Spinal cord (tissue), 10 donors: ENCODE data around the gene COA8. TPM values are rescaled to one million over a fixed set of nuclear protein-coding genes. Genes with fewer than 3 reads are reported as not detected.
A peak's percentile ranks its signal among the peaks of the same experiment; 100 is the strongest.

Experiments
- DNase-seq, 6 donors: peaks; one replicate each; pipeline versions ENCODE4 v3.0.0 to v3.0.0-alpha.2; 2013 to 2015; ENCODE audit warnings: low spot score in 6 of 6, low read depth in 4 of 6
- H3K27ac ChIP-seq: one replicate; pipeline ENCODE4 v1.5.1; 2013; ENCODE audit warnings: low read depth, low read length, control low read depth
- H3K27me3 ChIP-seq: one replicate; pipeline ENCODE4 v1.6.1; 2013; ENCODE audit warnings: low read length; ENCODE audit not compliant: control insufficient read depth, insufficient read depth
- H3K36me3 ChIP-seq: one replicate; pipeline ENCODE4 v1.6.1; 2013; ENCODE audit warnings: low read length; ENCODE audit not compliant: control insufficient read depth, insufficient read depth
- H3K4me1 ChIP-seq: one replicate; pipeline ENCODE4 v1.6.1; 2013; ENCODE audit warnings: low read length; ENCODE audit not compliant: control insufficient read depth, insufficient read depth
- H3K4me3 ChIP-seq: one replicate; pipeline ENCODE4 v1.5.1; 2013; ENCODE audit warnings: low read depth, low read length, control low read depth
- H3K9me3 ChIP-seq: one replicate; pipeline ENCODE4 v1.6.1; 2013; ENCODE audit warnings: low read length; ENCODE audit not compliant: control insufficient read depth, insufficient read depth
- WGBS: methylation state at CpG from one replicate; pipeline ENCODE4 v1.1.5; 2013; ENCODE audit warnings: missing lambda C conversion rate; ENCODE audit not compliant: insufficient coverage; 5-methylcytosine and 5-hydroxymethylcytosine counted together
- polyA plus RNA-seq, 2 donors: library from polyadenylated mRNA; unstranded; fragments of 120-200 nt; gene quantifications; one replicate each; pipeline ENCODE4 v1.2.1, GENCODE V29; 2013; ENCODE audit not compliant: insufficient read length in 2 of 2
- total RNA-seq, 2 donors: library from RNA; depleted of rRNA in 1 of 2; stranded (reverse); fragments of 120-200 nt in 1 of 2; fragments of >200 nt in 1 of 2; gene quantifications; one replicate each; pipeline versions ENCODE4 v1.2.3 to v1.2.4, GENCODE V29; 2013 to 2014
- donor health status: healthy.

Gene COA8
- total and polyA plus RNA-seq, 4 donors: 33.5 to 57.6 (median 46.3) TPM

DNA sequence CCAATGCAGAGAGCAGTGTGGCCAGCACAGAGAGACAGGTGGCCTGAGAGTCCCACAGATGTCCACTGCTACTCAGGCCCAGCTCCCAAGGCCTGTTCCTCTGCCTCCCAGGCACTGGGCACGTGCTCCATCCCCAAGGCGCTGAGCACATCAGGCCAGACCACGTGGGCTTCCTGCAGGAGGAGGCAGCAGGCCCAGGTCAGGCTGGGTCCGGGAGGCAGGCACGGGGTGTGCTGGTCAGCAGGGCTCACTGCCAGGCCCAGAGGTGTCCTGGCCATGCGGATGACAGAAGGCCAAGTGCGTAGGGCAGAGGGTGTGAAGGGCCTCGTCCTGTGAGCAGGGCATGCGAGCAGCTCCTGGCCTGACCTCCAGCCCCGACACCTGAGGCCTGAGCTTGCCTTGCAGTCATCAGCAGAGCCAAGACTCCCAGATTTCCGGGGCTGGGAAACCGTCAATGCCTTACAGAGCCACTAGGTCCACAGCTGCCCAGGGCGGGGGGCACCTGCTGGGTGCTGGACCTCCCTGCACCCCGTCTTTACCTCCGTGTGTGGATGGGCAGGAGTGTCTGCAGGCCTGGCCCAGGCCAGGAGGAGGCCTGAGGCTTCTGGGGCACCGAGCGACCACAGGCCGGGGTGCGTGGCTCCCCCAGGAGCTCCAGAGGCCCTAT lies 18.9 kb upstream of the COA8 start:
- WGBS: 37% methylated on average over 19 of the region's 19 CpGs

DNA sequence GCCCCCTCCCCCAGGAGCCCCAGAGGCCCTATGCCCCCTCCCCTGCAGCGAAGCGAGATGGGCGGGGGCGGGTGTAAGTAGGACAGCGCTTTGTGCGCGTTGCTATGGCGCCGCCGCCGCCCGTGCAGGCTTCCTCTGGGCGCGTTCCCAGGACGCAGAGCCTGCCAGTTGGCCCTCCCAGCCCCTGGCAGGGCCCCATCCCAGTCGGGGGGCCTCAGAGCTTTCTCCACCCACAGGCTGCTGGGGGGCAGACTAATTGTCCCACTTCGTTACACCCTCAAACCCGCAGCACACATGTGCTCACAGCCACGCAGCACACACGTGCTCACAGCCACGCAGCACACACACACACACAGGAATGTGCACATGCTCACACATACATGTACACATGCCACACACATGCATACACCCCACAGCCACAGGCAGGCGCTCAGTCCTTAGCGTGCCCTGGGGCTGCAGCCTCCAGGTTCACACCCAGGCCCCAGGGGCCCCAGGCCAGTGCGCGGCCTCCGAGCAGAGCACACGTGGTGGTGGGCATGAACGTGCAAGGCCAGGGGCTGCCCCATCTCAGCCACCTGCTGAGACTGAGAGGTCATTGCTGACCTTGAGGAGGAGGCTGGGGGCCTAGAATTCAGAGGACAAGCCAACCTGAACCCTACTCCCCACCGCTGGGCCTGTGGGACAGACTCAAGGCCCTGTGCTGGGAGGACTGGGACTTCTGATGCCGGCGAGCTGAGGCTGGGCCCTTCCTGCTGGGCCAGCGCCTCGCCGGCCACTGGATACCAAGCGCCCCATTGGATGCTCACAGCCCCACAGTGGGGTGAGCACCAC lies 18.2 kb upstream of the COA8 start:
- Histone ChIP-seq H3K4me3 (no peak overlapping the region), H3K36me3 (peaks cover 28% of the 10 kb centered on the region), H3K27me3 (no peaks in the 10 kb centered on the region), H3K4me1 (peaks cover 91% of the 10 kb centered on the region), H3K9me3 (no peaks in the 10 kb centered on the region), H3K27ac (peak overlapping the region; percentile 90)
- 30% methylated on average over 31 of the region's 35 CpGs for WGBS
- peak in 2 of 6 donors; percentile 91 to 96 for DNase-seq

More for the DNA sequence above, 18.9 kb upstream of the COA8 start:
- H3K27me3 ChIP-seq: no peaks in the 10 kb centered on the region
- H3K36me3 ChIP-seq: peaks cover 24% of the 10 kb centered on the region
- peaks cover 91% of the 10 kb centered on the region for H3K4me1 ChIP-seq
- no peak for DNase-seq
- H3K9me3 ChIP-seq: no peaks in the 10 kb centered on the region
- no peak overlapping the region for H3K4me3 ChIP-seq
- H3K27ac ChIP-seq: peak overlapping the region; percentile 90

DNA sequence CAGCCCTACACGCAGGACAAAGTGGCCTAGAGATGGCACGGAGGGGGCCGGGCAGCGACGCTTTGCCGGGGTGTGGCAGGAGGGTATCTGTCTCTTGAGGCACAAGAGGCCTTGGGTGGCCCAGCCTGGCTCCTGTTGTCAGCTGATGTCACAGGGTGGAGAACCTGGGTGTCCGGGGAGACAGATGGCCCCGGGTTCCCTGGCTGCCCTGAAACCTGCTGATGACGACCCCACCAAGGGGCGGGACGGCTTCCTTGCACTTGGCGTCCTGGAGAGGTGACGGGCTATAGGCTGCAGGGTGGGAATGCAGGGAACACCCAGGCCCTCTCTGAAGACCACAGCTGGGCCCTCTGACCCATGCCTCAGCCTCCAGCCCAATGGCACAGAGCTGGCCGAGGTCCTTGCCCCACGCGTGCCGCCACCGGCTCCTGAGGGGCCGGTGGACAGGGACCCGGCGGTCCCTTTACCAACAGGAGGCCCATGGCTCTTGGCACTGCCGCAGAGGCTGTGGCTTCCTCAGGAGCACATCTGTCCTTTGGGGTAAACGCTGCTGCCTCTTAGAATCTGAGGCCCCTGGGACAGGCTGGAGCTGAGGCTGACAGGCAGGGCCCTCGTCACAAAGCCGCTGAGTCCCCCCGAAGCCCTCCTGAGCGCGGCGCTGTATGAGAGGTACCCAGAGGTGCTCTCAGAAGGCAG lies 17.4 kb upstream of the COA8 start:
- H3K4me3 ChIP-seq: no peak overlapping the region
- peak overlapping the region; percentile 90 for H3K27ac ChIP-seq
- WGBS: 80% methylated on average over 29 of the region's 29 CpGs
- peaks cover 28% of the 10 kb centered on the region for H3K36me3 ChIP-seq
- peaks cover 93% of the 10 kb centered on the region for H3K4me1 ChIP-seq
- no peaks in the 10 kb centered on the region for H3K27me3 ChIP-seq
- DNase-seq: no peak
- H3K9me3 ChIP-seq: no peaks in the 10 kb centered on the region

DNA sequence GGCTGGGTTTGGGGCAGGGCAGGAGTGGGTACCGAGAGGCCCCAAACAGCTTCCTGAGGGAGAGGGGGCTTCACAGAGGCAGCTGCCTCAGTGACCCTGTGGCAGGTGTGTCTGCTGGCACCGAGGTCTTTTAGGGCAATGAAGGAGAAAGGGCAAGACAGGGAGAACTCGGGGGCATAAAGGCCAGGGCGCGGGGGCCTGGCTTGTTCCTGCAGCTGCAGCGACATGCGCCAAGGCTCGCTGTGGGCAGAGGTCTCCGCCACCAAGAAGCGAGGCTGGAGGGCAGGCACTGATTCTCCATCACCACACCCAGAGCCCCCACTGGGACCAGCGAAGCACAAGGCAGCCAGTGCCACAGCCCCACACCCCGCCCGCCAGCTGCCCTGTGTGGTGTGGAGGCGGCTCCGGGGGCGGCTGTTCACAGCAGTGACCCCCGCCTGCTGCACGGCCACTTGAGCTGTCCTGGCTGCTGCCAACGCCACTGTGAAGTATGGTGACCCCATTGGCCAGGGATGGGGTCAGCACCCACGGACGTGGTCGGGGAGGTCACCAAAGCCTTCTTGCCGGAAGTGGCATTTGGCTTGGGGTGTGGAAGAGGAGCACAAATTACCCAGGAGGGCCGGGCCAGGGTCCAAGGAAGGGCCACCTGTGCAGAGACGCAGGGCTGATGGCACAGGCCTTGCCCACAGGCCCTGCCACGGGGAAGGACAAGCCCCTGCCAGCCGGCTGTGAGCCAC lies 16.7 kb upstream of the COA8 start:
- peaks cover 93% of the 10 kb centered on the region for H3K4me1 ChIP-seq
- no peak overlapping the region for H3K4me3 ChIP-seq
- peaks cover 33% of the 10 kb centered on the region for H3K36me3 ChIP-seq
- H3K27ac ChIP-seq: no peak overlapping the region
- DNase-seq: no peak
- no peaks in the 10 kb centered on the region for H3K27me3 ChIP-seq
- 61% methylated on average over 27 of the region's 27 CpGs for WGBS
- no peaks in the 10 kb centered on the region for H3K9me3 ChIP-seq

DNA sequence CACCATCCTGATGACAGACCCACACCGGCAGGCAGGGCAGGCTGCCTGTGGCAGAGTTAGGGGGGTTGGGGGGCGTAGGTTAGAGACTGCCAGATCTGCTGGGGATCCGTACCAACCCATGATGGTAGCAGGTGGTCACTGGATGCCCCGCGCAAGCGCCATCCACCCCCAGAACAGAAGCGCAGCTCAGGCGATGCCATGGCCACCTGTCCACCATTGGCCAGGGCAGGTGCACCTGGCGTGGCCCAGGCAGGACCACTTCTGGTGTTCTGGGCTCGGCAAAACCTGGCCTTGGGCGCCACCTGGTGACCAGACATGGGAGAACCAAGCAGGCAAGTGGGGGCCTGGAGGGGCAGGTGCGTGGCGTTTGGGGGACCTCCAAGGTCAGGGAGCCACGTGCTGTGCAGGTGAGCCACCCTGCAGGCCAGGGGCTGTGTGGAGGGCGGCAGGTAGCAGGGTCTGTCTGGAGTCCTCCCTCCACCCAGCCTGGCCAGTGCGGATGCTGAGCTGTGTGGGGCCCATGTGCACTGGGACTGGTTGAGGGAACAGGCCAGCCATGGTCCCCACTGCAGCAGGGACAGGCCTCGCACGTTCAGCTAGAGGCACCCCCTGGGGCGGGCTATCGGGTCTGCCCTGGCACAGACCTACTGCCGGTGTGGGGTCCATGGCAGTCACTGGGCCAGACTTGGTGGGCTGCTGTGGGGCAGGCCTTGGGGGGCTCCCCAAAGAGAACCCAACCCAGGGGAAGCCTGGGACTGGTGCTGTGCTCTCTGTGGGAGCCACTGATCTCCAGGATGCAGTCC lies 15.9 kb upstream of the COA8 start:
- WGBS: 19% methylated on average over 21 of the region's 21 CpGs
- Histone ChIP-seq H3K9me3 (no peaks in the 10 kb centered on the region), H3K4me1 (peaks cover 93% of the 10 kb centered on the region), H3K27me3 (no peaks in the 10 kb centered on the region), H3K27ac (no peak overlapping the region), H3K36me3 (peaks cover 34% of the 10 kb centered on the region), H3K4me3 (no peak overlapping the region)
- DNase-seq: peak in 2 of 6 donors; percentile 85 to 87

DNA sequence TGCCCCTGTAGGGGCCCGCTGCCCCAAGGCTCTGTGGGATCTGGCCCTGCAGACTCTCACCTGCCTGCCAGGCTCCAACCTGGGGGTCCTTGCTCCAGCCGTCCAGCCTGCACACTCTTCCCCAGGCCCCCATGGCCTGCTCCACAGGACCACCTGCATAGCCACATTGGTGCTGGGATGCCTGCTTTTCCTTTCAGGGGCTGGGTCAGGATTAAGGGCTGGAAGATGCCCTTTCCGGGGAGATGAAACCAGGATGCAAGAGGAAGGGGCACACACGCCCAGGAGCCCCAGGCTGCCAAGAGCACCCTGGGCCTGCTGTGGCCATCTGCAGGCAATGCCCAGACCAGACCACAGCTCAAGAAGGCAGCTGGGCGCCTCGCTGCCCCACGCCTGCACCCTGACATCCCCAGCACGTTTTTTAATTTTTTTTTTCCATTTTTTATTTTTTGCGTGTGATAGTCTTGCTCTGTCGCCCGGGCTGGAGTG lies 15.3 kb upstream of the COA8 start:
- no peak for DNase-seq
- H3K27ac ChIP-seq: no peak overlapping the region
- H3K27me3 ChIP-seq: no peaks in the 10 kb centered on the region
- 92% methylated on average over 10 of the region's 11 CpGs for WGBS
- H3K9me3 ChIP-seq: no peaks in the 10 kb centered on the region
- no peak overlapping the region for H3K4me3 ChIP-seq
- H3K36me3 ChIP-seq: peaks cover 34% of the 10 kb centered on the region
- peaks cover 93% of the 10 kb centered on the region for H3K4me1 ChIP-seq

DNA sequence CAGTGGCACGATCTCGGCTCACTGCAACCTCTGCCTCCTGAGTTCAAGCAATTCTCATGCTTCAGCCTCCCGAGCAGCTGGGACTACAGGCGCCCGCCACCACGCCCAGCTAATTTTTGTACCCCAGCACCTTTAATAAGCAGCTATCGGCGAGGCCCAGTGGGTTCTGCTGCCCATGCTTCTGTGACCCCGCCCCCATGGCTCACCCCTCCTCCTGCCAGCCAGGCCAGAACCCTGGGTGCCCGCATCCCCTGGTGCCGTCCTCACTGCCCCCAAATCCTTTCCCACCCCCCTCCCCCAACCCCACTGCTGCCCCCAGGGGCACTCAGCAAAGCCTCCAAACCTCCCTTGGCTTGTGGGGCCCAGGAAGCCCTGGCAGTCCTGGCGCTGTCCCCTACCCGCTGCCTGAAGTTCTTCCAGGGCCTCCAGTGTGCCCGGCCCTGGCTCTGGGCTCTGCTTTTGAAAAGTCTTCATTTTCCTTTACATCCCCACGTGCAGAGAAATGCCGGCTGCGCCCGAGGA lies 14.8 kb upstream of the COA8 start:
- DNase-seq: no peak
- Histone ChIP-seq H3K27ac (no peak overlapping the region), H3K27me3 (no peaks in the 10 kb centered on the region), H3K36me3 (peaks cover 34% of the 10 kb centered on the region), H3K4me3 (no peak overlapping the region), H3K9me3 (no peaks in the 10 kb centered on the region), H3K4me1 (peaks cover 91% of the 10 kb centered on the region)
- 84% methylated on average over 18 of the region's 18 CpGs for WGBS

DNA sequence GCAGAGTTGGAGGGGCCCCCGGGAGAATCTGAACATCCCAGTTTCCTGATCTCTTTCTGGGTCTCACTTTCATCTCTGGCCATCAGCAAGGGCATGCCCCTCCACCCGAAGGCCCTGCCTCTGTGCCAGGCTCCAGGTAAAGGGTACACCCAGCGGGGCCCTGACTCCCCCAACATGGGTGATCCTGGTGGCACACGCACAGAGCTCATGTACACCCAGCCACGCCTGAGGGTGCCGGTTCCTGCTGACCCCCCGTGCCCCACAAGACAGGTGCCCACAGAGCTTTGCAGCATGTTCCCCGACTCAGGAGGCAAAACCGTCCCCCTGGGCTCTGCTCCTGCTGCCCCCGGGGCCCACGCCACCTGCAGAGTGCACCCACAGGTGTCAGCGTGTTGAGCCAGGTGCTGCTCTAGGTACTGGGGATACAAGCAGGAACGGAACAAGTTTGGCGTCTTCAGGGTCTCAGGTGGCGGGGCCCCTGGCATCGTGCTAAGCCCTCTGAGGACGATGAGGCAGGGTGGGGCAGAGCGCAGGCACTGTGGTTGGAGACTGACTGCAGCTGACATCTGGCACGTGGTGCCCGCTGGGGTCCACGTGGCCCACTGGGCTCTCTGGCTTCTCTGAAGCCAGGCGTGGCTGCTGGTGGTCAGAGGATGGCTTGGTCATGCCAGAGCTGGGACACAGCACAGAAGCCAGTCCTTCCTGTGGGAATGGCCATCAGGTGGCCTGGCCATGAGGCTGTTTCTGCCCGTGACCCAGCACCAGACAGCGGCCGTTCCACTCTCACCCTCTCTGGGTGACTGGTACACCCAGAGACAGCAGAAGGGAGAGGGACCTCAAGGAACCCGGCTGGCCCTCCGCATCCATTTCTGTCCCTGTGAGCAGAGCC lies 14.1 kb upstream of the COA8 start:
- WGBS: 89% methylated on average over 27 of the region's 27 CpGs
- Histone ChIP-seq H3K27me3 (no peaks in the 10 kb centered on the region), H3K4me1 (peaks cover 84% of the 10 kb centered on the region), H3K36me3 (peaks cover 29% of the 10 kb centered on the region), H3K4me3 (no peak overlapping the region), H3K27ac (peak overlapping the region; percentile 79), H3K9me3 (no peaks in the 10 kb centered on the region)
- no peak for DNase-seq
